Stimulated activated CD8-positive, alpha-beta memory T cell treated with anti-CD3 and anti-CD28 coated beads, Interleukin-15, amount 100 ng/mL, for 24 hours (primary cell): ENCODE measurements around the gene PCNA.
"Not testable (repeated sequence)": the region's sequence is repeated elsewhere in the genome, so short reads cannot be mapped to it uniquely, and the experiment has no call there.

Experiments used
- DNase-seq: peaks from one replicate; pipeline ENCODE4 v3.0.0-alpha.2; 2020; ENCODE audit warnings: low read depth

Gene PCNA

GRCh38 chr20:5141615-5142014, 21.9 kb upstream of the PCNA start:
- no peak for DNase-seq

GRCh38 chr20:5140195-5140594, 20.4 kb upstream of the PCNA start:
- DNase-seq = no peak

GRCh38 chr20:5136096-5136495, 16.3 kb upstream of the PCNA start:
- DNase-seq = no peak

GRCh38 chr20:5135363-5136012, 15.7 kb upstream of the PCNA start:
- no peak for DNase-seq

- no peak for DNase-seq
These were observed 14.2 kb upstream of the PCNA start for GRCh38 chr20:5133998-5134397.

- no peak for DNase-seq
These were observed 11.7 kb upstream of the PCNA start for GRCh38 chr20:5131502-5131901.

- DNase-seq = no peak
These were observed 9.1 kb upstream of the PCNA start for GRCh38 chr20:5128886-5129285.

- DNase-seq = no peak
These were observed 8.2 kb upstream of the PCNA start for GRCh38 chr20:5127859-5128424.

- peak; percentile 24 for DNase-seq
These were observed 7.6 kb upstream of the PCNA start for GRCh38 chr20:5127204-5127858.

GRCh38 chr20:5126512-5127203, 6.9 kb upstream of the PCNA start, which contains the start of gene CDS2:
Gene CDS2, plus strand, starts transcription at chr20:5127008. Its CDS starts 85 bp downstream, at chr20:5127093.
- peak; percentile 100 for DNase-seq

- no peak for DNase-seq
These were observed 3.1 kb upstream of the PCNA start for GRCh38 chr20:5122873-5123260.

- no peak for DNase-seq
These were observed 373 bp upstream of the PCNA start for GRCh38 chr20:5120185-5120476.

GRCh38 chr20:5119143-5119434, 669 bp downstream of the PCNA start:
- no peak for DNase-seq

- DNase-seq = no peak
These were observed 1.3 kb downstream of the PCNA start for GRCh38 chr20:5118220-5119142.

GRCh38 chr20:5116875-5117274, 2.9 kb downstream of the PCNA start:
- DNase-seq = no peak

- no peak for DNase-seq
These were observed 5.4 kb downstream of the PCNA start for GRCh38 chr20:5114403-5114802.

GRCh38 chr20:5113615-5113986, 6.2 kb downstream of the PCNA start:
- DNase-seq = no peak

GRCh38 chr20:5109276-5109675, 10.5 kb downstream of the PCNA start:
- DNase-seq = no peak

GRCh38 chr20:5104479-5104878, 15.3 kb downstream of the PCNA start:
- DNase-seq = no peak

GRCh38 chr20:5100684-5101347, 18.9 kb downstream of the PCNA start:
- DNase-seq = peak; percentile 52

GRCh38 chr20:5099909-5100308, 19.8 kb downstream of the PCNA start:
- not testable (repeated sequence) for DNase-seq

- DNase-seq = not testable (repeated sequence)
These were observed 20.7 kb downstream of the PCNA start for GRCh38 chr20:5099009-5099408.
